ENCODE results near the gene BTBD17.

GRCh38 chr17:74394275-74394950, 32.7 kb upstream of the BTBD17 start:
- TF ChIP-seq RAD21 (IDR thresholded peaks at IDR 0.05; ENCODE audit: low read length), result no peak
- no peak for TF ChIP-seq CTCF (IDR thresholded peaks at IDR 0.05)
- TF ChIP-seq JUND (IDR thresholded peaks at IDR 0.05), result no peak
- TF ChIP-seq, protein P1, sequence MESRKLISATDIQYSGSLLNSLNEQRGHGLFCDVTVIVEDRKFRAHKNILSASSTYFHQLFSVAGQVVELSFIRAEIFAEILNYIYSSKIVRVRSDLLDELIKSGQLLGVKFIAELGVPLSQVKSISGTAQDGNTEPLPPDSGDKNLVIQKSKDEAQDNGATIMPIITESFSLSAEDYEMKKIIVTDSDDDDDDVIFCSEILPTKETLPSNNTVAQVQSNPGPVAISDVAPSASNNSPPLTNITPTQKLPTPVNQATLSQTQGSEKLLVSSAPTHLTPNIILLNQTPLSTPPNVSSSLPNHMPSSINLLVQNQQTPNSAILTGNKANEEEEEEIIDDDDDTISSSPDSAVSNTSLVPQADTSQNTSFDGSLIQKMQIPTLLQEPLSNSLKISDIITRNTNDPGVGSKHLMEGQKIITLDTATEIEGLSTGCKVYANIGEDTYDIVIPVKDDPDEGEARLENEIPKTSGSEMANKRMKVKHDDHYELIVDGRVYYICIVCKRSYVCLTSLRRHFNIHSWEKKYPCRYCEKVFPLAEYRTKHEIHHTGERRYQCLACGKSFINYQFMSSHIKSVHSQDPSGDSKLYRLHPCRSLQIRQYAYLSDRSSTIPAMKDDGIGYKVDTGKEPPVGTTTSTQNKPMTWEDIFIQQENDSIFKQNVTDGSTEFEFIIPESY (IDR thresholded peaks at IDR 0.05; ENCODE audit: borderline replicate concordance, low read depth), result no peak
- TF ChIP-seq SMC3 (IDR thresholded peaks at IDR 0.05; ENCODE audit: low read depth, low read length), result no peak
- no peak for TF ChIP-seq REST (IDR thresholded peaks at IDR 0.05; ENCODE audit: low read depth, low read length)
- no peak for TF ChIP-seq POLR2AphosphoS5 (IDR thresholded peaks at IDR 0.05; ENCODE audit: low read depth, low read length)
- TF ChIP-seq NRF1 (IDR thresholded peaks at IDR 0.05; ENCODE audit: low read depth, low read length), result no peak
- no peak for TF ChIP-seq MEF2A (IDR thresholded peaks at IDR 0.05; ENCODE audit: borderline replicate concordance, low read depth)
- no peak for TF ChIP-seq FOXM1 (IDR thresholded peaks at IDR 0.05; ENCODE audit: low read depth)
- no peak for TF ChIP-seq FOXJ3 (CRISPR knock-in tag; IDR thresholded peaks at IDR 0.05)
